ENCODE results near the gene FIGNL2.

The FIGNL2 gene

DNA sequence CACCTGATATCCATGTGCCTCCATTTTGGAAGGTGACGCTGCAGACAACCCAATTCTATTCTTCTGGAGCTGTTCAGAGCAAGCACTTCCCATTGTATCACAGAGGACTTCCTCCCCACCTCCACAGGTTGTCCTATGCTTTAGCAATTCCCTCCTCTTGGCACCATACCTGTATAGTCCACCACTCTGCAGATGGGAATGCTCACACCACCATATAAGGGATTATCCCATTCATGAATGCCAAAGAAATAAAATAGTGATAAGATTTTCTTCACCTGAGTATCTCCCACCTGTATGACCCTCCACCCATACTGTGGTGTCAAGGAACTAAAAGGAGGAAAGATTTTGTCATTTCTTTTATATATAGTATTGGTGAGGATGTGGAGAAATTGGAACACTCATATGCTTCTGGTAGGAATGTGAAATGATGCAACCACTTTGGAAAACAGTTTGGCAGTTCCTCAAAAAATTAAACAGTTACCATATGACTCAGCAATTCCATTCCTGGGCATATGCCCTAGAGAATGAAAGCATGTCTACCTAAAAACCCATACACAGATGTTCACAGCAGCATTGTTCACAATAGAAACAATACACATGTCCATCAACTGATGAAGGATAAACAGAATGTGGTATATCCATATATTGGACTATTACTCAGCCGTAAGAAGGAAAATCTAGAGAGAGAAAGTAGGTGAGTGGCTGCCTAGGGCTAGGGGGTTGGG, 75.2 kb downstream of the FIGNL2 start:
- no peak for DNase-seq (ENCODE audit: low read depth in 2 of 2)

DNA sequence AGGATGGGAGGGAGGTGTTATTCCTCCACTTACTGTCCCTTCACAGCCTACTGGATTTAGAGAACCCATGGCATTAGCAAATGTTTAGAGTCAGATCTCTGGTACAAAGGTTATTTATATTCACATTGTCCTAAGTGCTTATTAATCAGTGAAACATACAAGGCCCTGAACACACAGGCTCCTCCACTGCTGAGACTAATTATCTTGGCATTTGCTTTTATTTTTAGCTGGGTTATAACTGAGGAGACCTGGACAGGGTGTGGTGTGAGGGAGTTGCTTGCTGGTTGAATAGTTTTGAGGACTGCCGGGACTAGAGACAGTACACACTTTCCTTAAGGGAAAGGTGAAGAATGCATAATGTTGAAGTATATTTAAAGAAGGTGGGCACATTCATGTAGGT, 77.5 kb downstream of the FIGNL2 start:
- no peak for DNase-seq (ENCODE audit: low read depth in 2 of 2)

Measured in stimulated activated CD8-positive, alpha-beta memory T cell treated with anti-CD3 and anti-CD28 coated beads, Interleukin-15, amount 100 ng/mL, for 4 hours (primary cell).